Measurements from ENCODE around the gene UGCG. TPM values are rescaled to one million over a fixed set of nuclear protein-coding genes. Genes with fewer than 3 reads are reported as not detected.

UGCG gene
- total and polyA plus RNA-seq, 2 of the 8 experiments (the other 6 are each of a cell fraction or from before 2014, with no cell fraction given) = 14.9 to 34.0 TPM

- no peak overlapping the region for H2AFZ ChIP-seq (ENCODE audit: low read length)
- no peak overlapping the region for H3K23ac ChIP-seq (ENCODE audit: insufficient read length)
- no peak overlapping the region for H4K5ac ChIP-seq (ENCODE audit: insufficient read length, low read depth, low read length)
- no peak for DNase-seq (ENCODE audit: low read depth in 1 of 2, low spot score in 2 of 2)
- no peak overlapping the region for H3K56ac ChIP-seq (replicated peaks; ENCODE audit: insufficient read length, low read depth, low read length)
- no peak overlapping the region for H2BK5ac ChIP-seq (ENCODE audit: low read depth, low read length)
- H3K23me2 ChIP-seq (ENCODE audit: low read depth, low read length) = no peaks in the 10 kb centered on the region
- H3K27ac ChIP-seq (ENCODE audit: low read depth, low read length) = no peak overlapping the region
- no peak overlapping the region for H4K91ac ChIP-seq (replicated peaks; ENCODE audit: insufficient read length, low read length)
- H2BK12ac ChIP-seq (ENCODE audit: low read depth, low read length) = no peak overlapping the region
- no peak overlapping the region for H2BK15ac ChIP-seq (ENCODE audit: low read length)
- H3K4me1 ChIP-seq (replicated peaks in 1 of 4; ENCODE audit: control insufficient read depth in 3 of 4, insufficient read depth in 4 of 4, low read length in 3 of 4) = no peaks in the 10 kb centered on the region
- no peak overlapping the region for H3K14ac ChIP-seq (ENCODE audit: insufficient read length)
- H3K9ac ChIP-seq (replicated peaks in 1 of 4; ENCODE audit: extremely low read depth in 1 of 4, low read depth in 3 of 4, low read length in 3 of 4) = no peak overlapping the region
- H3K4ac ChIP-seq (replicated peaks; ENCODE audit: insufficient read length, low read depth, low read length) = no peak overlapping the region
- no peaks in the 10 kb centered on the region for H4K20me1 ChIP-seq (replicated peaks in 1 of 2; ENCODE audit: control insufficient read depth in 1 of 2, insufficient read depth in 2 of 2, low read length in 2 of 2)
- H3K79me2 ChIP-seq (ENCODE audit: control insufficient read depth in 1 of 2, insufficient read depth in 2 of 2, low read length in 2 of 2) = no peaks in the 10 kb centered on the region
- H2BK20ac ChIP-seq (ENCODE audit: low read length) = no peak overlapping the region
- ChIA-PET CTCF (ENCODE audit: partially characterized antibody) (interaction anchor here (0.8 to 2.0 kb wide), 5 partner anchors 11 to 137 kb away, joined by 3 to 6 read pairs (median 4); no protein-coding TSS in a partner anchor), POLR2A (ENCODE audit: partially characterized antibody) (interaction anchor here (0.8 kb wide), 1 partner anchor 18 kb away, joined by 3 read pairs; no protein-coding TSS in a partner anchor)
- H3K36me3 ChIP-seq (ENCODE audit: control insufficient read depth in 2 of 4, insufficient read depth in 4 of 4, low read length in 3 of 4) = peaks cover 0 to 14% (median 9%) of the 10 kb centered on the region in 4 experiments; a peak in 7 of 8 replicates
- no peak overlapping the region for H3K4me3 ChIP-seq (ENCODE audit: extremely low read depth in 1 of 4, insufficient read depth in 2 of 4, low read depth in 3 of 4, low read length in 4 of 4)
- H2BK120ac ChIP-seq (replicated peaks; ENCODE audit: low read depth, low read length) = no peak overlapping the region
- H3K4me2 ChIP-seq (ENCODE audit: insufficient read depth in 1 of 2, low read depth in 2 of 2, low read length in 2 of 2) = no peak overlapping the region
- no peak overlapping the region for H4K8ac ChIP-seq (ENCODE audit: extremely low read depth, insufficient read depth, low read length)
- no peaks in the 10 kb centered on the region for H3K27me3 ChIP-seq (replicated peaks in 1 of 4; ENCODE audit: control insufficient read depth in 3 of 4, extremely low read depth in 1 of 4, insufficient read depth in 3 of 4, low read length in 3 of 4)
- H2AK5ac ChIP-seq (ENCODE audit: low read depth, low read length) = no peak overlapping the region
- no peak for FAIRE-seq
- WGBS, 2 experiments (ENCODE audit: extremely low coverage in 1 of 2, insufficient coverage in 1 of 2, insufficient read length in 1 of 2, insufficient replicate concordance in 2 of 2, low coverage in 1 of 2, low lambda C conversion rate in 2 of 2, missing lambda C conversion rate in 1 of 2) = 90% methylated on average over 2 of the region's 2 CpGs; no CpG with 5 or more reads in 1 of the 2 experiments
- no peaks in the 10 kb centered on the region for H3K9me3 ChIP-seq (ENCODE audit: insufficient read depth in 2 of 2, low read depth in 1 of 2, low read length in 1 of 2)
- no peak overlapping the region for H3K18ac ChIP-seq (ENCODE audit: extremely low read depth, low read length)
- no peaks in the 10 kb centered on the region for H3K79me1 ChIP-seq (ENCODE audit: low read depth, low read length)
- TF ChIP-seq RFX5 (IDR thresholded peaks at IDR 0.05; ENCODE audit: borderline replicate concordance, low read depth, low read length) (no peak), SUZ12 (IDR thresholded peaks at IDR 0.05; ENCODE audit: low read length) (no peak), EGR1 (IDR thresholded peaks at IDR 0.05; ENCODE audit: borderline replicate concordance, low read depth, low read length) (no peak), SAP30 (IDR thresholded peaks at IDR 0.05; ENCODE audit: insufficient read depth, insufficient replicate concordance, low read length) (no peak), CEBPB (IDR thresholded peaks at IDR 0.05; ENCODE audit: low read depth, low read length) (no peak), SIX5 (IDR thresholded peaks at IDR 0.05; ENCODE audit: low read depth, low read length) (no peak), TEAD4 (IDR thresholded peaks at IDR 0.05; ENCODE audit: low read depth, low read length) (no peak), HDAC6 (IDR thresholded peaks at IDR 0.05; ENCODE audit: low read depth, low read length) (no peak), USF2 (IDR thresholded peaks at IDR 0.05; ENCODE audit: low read length) (no peak), CTCF (IDR thresholded peaks at IDR 0.05; ENCODE audit: control extremely low read depth in 1 of 3, insufficient read depth in 1 of 3, low read depth in 1 of 3, low read length in 3 of 3) (no peak), TBP (IDR thresholded peaks at IDR 0.05; ENCODE audit: low read depth, low read length) (no peak)
These were observed 40.7 kb downstream of the UGCG start for GRCh38 chr9:111937301-111937700.

Measured in H1 (cell line).